ENCODE results near the gene TK2. TPM values are rescaled to one million over a fixed set of nuclear protein-coding genes. Genes with fewer than 3 reads are reported as not detected.
"Not testable (repeated sequence)": the region's sequence is repeated elsewhere in the genome, so short reads cannot be mapped to it uniquely, and the experiment has no call there.

The TK2 gene
- total RNA-seq, 1 donor = 38.9 TPM

DNA sequence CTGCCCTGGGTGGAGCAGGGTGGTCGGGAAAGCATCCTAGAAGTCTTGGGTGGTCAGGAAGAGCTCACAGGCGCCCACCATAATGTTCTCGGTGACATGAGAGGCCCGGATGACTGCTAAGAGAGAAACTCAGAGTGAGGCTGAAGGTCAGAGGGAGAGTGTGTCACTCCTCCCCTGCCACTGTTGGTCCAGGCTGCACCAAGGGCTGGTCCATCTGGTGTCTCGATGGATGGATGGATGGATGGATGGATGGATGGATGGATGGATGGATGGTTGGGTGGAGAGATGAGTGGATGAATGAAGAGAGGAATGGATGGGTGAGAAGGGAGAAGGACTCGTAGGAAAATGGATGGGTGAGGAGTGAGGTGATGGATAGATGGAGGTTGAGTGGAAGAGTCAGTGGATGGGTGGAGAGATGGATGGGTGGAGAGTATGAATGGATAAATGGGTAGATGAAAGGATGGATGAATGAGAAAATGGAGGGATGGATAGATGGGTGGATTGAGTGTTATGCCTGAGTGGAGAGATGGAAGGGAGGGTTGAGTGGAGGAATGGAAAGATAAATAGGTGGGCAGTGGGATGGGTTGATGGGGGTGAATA, 79.9 kb downstream of the TK2 start:
- no peak for DNase-seq (ENCODE audit: low read depth)
- TF ChIP-seq CTCF (IDR thresholded peaks at IDR 0.05; ENCODE audit: insufficient read depth, low read depth, low read length) = no peak
- H3K4me3 ChIP-seq (ENCODE audit: low read depth, low read length) = no peak overlapping the region

- H3K4me3 ChIP-seq (ENCODE audit: low read depth, low read length) = no peak overlapping the region
- no peak for TF ChIP-seq CTCF (IDR thresholded peaks at IDR 0.05; ENCODE audit: insufficient read depth, low read depth, low read length)
- DNase-seq (ENCODE audit: low read depth) = no peak
Measured at GRCh38 chr16:66469291-66469946, 80.5 kb downstream of the TK2 start.

- no peak for TF ChIP-seq CTCF (IDR thresholded peaks at IDR 0.05; ENCODE audit: insufficient read depth, low read depth, low read length)
- H3K4me3 ChIP-seq (ENCODE audit: low read depth, low read length) = no peak overlapping the region
- no peak for DNase-seq (ENCODE audit: low read depth)
Measured at GRCh38 chr16:66468321-66468965, 81.5 kb downstream of the TK2 start.

GRCh38 chr16:66467611-66468010, 82.3 kb downstream of the TK2 start:
- no peak for DNase-seq (ENCODE audit: low read depth)
- no peak for TF ChIP-seq CTCF (IDR thresholded peaks at IDR 0.05; ENCODE audit: insufficient read depth, low read depth, low read length)
- no peak overlapping the region for H3K4me3 ChIP-seq (ENCODE audit: low read depth, low read length)

DNA sequence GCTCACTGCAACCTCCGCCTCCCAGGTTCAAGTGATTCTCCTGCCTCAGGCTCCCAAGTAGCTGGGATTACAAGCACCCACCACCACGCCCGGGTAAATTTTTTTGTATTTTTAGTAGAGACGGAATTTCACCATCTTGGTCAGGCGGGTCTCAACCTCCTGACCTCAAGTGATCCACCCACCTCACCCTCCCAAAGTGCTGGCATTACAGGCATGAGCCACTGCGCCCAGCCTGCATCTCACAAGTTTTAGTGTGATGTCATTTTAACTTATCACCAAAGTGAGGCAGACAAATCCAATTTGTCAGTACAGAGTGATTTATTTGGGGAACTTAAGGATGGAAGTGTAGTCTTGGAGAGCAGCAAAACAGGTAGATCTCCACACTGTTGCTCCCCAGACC, 83.3 kb downstream of the TK2 start:
- not testable (repeated sequence) for DNase-seq (ENCODE audit: low read depth); H3K4me3 ChIP-seq (ENCODE audit: low read depth, low read length)

- H3K4me3 ChIP-seq (ENCODE audit: low read depth, low read length); DNase-seq (ENCODE audit: low read depth): not testable (repeated sequence)
Measured at GRCh38 chr16:66465946-66466345, 84.0 kb downstream of the TK2 start.

GRCh38 chr16:66462912-66463311, 87.0 kb downstream of the TK2 start:
- no peak for DNase-seq (ENCODE audit: low read depth)
- TF ChIP-seq CTCF (IDR thresholded peaks at IDR 0.05; ENCODE audit: insufficient read depth, low read depth, low read length) = no peak
- H3K4me3 ChIP-seq (ENCODE audit: low read depth, low read length) = no peak overlapping the region

DNA sequence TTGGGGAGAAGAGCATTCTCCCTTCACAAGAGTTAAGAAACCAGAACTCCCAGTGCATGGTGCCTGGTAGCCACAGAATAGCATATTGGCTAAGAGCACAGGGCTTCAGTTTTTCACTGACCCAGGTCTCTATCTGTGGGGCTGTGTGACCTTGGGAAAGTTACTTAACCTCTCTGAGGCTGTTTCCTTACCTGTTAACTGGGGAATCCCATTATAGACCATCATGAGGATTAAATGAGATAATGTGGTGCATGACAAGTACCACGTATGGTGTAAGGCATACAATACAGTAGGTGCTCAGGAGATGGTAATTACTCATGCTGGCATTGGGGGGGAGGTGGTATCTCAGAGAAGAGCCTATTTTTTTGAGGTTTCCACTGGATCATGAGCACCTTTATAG, 89.2 kb downstream of the TK2 start:
- DNase-seq (ENCODE audit: low read depth) = no peak

More for the DNA sequence above, 89.2 kb downstream of the TK2 start:
- no peak overlapping the region for H3K4me3 ChIP-seq (ENCODE audit: low read depth, low read length)
- no peak for TF ChIP-seq CTCF (IDR thresholded peaks at IDR 0.05; ENCODE audit: insufficient read depth, low read depth, low read length)

Measured in fibroblast of villous mesenchyme (primary cell).